B cell (primary cell): ENCODE data around the gene AMT.

Experiments used
- CTCF ChIP-seq: fragments of 200-600 bp; IDR thresholded peaks from one replicate; pipeline ENCODE4 v1.8.0; 2022; ENCODE audit warnings: antibody characterized with exemption, mild to moderate bottlenecking
- EZH2 ChIP-seq: IDR thresholded peaks from 2 replicates; pipeline ENCODE4 v1.6.1; 2012; ENCODE audit warnings: borderline replicate concordance, low read depth, mild to moderate bottlenecking, moderate library complexity, low read length; ENCODE audit not compliant: insufficient read depth, poor library complexity, severe bottlenecking

GRCh38 chr3:49412632-49413337 lies 9.5 kb downstream of the AMT start:
- TF ChIP-seq CTCF (no peak), EZH2 (no peak)
